Left colon (tissue), 2 donors: ENCODE results near the gene ZNF154. TPM values are rescaled to one million over a fixed set of nuclear protein-coding genes. Genes with fewer than 3 reads are reported as not detected.

ENCODE experiments used
- ATAC-seq: fragments of 200-7000 bp; cut with Tn5 transposase; one replicate; pipeline ENCODE4 v1.9.1; 2020; ENCODE audit warnings: mild to moderate bottlenecking, moderate library complexity
- DNase-seq, 2 donors: peaks; one replicate each; pipeline ENCODE4 v3.0.0-alpha.2; 2020
- intact Hi-C, 2 donors: fragments of 100-400 bp; cut with DNase I in 1 of 2; cut with micrococcal nuclease in 1 of 2; formaldehyde crosslinking; loops; one replicate each; pipeline versions ENCODE4 v1.11.2 to v1.14.0; 2022; cut with DNase I, micrococcal nuclease
- total RNA-seq, 2 donors: library from RNA; stranded (reverse); fragmentation: NEBNext Ultra II Directional; extraction: Animal tissue kit (Norgen Biotek cat#: 25700); gene quantifications; one replicate each; pipeline ENCODE4 v1.2.1, GENCODE V29; 2021
- donor health status: DM: no; HTN: no; CAD: no.
- donor health status: DM: yes; HTN: yes; CAD: no.

The ZNF154 gene
- total RNA-seq, 2 donors from 2014 or later = 0.67 to 1.8 TPM

DNA sequence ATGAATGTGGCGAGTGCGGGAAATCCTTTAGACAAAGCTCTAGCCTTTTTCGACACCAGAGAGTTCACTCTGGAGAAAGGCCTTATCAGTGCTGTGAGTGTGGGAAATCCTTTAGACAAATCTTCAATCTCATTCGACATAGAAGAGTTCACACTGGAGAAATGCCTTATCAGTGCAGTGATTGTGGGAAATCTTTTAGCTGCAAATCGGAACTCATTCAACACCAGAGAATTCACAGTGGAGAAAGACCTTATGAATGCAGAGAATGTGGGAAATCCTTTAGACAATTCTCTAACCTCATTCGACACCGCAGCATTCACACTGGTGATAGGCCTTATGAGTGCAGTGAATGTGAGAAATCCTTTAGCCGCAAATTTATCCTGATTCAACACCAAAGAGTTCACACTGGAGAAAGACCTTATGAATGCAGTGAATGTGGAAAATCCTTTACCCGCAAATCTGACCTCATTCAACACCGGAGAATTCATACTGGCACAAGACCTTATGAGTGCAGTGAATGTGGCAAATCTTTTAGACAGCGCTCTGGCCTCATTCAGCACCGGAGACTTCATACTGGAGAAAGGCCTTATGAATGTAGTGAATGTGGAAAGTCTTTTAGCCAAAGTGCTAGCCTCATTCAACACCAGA lies 21.5 kb downstream of the ZNF154 start:
- ATAC-seq (no peak), DNase-seq (no peak)
- intact Hi-C loops = no loop called here

DNA sequence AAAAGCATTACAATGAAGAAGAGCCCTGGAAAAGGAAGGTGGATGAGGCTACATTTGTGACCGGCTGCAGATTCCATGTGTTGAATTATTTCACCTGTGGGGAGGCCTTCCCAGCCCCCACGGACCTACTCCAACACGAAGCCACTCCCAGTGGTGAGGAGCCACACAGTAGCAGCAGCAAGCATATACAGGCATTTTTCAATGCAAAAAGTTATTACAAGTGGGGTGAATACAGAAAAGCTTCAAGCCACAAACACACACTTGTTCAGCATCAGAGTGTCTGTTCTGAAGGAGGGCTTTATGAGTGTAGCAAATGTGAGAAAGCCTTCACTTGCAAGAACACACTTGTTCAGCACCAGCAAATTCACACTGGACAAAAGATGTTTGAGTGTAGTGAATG lies 22.3 kb downstream of the ZNF154 start:
- intact Hi-C loops = no loop called here
- ATAC-seq (no peak), DNase-seq (no peak)

GRCh38 chr19:57682226-57682766 lies 26.7 kb downstream of the ZNF154 start:
- ATAC-seq = peak; percentile 17
- DNase-seq = no peak
- intact Hi-C loops = no loop called here

DNA sequence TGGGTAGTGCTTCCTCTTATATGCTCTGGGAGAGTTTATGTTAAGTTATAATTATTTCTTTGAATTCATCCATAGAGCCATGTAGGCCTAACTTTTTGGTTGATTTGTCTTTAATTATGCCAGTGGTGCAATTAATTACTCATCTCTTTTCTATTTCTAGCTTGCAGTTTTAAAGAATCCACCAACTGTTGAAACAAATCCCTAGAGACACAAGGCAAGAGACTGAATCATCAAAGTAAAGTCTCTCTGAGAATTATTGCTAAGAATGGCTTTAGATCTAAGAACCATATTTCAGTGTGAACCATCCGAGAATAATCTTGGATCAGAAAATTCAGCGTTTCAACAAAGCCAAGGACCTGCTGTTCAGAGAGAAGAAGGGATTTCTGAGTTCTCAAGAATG lies 33.1 kb downstream of the ZNF154 start:
- intact Hi-C loops = no loop called here
- ATAC-seq (no peak), DNase-seq (no peak)

GRCh38 chr19:57672466-57672865 lies 36.5 kb downstream of the ZNF154 start:
- no peak for DNase-seq
- ATAC-seq = no peak
- intact Hi-C loops = no loop called here

DNA sequence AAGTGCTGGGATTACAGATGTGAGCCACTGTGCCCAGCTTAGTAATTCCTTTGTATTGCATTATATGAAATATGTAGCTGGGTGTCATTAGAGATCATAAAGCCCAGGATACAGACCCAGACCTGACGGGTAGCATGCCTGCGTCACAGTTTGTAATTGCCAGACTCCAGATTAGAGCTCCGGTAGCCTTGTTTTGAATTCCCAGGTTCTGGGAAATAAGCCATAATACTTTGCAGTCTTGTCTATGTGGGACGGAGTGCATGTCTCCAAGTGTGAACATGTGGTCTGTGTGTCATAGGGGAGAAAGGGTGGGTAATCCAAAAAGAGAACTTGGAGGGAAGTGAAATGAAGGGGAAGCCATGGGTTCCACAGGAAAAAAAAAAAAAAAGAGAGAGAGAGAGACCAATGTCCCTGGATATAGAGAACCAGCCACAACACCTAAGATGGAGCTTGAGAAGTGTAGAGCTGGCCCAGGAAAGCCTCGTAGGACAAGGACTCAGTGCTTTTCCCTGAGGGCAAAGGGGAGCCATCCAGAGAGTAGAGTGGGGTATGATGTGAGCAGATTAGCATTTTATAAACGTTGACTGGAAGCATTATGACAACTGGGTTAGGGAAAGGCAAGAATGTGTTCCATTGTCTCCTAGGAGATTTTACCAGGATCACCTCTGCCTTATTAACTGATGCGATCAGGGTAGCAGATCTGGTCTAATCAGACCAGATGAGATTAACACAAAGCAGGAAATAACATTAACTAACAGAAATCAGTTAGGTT lies 37.7 kb downstream of the ZNF154 start:
- intact Hi-C loops = no loop called here
- no peak for ATAC-seq
- DNase-seq = no peak

- intact Hi-C loops = no loop called here
- ATAC-seq = no peak
- no peak for DNase-seq
Observed at GRCh38 chr19:57668635-57669034, 40.4 kb downstream of the ZNF154 start, which contains the start of gene ZSCAN4. TSS of gene ZSCAN4 (plus strand) at chr19:57668935. CDS start at chr19:57676146, 7,211 bp downstream.

DNA sequence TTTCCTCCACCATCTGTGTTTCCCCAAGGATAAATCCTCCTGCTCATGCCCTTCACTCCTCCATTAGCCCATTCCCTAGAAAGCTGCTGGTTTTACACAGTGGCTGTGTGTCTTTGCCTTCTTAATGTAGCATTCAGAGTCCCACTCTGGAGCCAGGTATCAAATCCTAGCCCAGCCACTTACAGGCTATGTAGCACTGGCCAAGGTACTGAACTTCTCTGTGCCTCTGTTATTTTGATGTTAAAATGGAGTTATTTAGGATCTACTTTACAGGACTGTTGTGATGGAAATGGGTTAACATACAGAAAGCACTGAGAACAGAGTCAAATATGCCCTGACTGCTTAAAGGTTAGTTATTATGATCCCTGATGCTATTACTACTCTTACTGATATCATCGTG lies 41.8 kb downstream of the ZNF154 start:
- intact Hi-C loops = no loop called here
- ATAC-seq = no peak
- no peak for DNase-seq

GRCh38 chr19:57665261-57665806 lies 43.7 kb downstream of the ZNF154 start:
- intact Hi-C loops = no loop called here
- ATAC-seq (no peak), DNase-seq (no peak)

DNA sequence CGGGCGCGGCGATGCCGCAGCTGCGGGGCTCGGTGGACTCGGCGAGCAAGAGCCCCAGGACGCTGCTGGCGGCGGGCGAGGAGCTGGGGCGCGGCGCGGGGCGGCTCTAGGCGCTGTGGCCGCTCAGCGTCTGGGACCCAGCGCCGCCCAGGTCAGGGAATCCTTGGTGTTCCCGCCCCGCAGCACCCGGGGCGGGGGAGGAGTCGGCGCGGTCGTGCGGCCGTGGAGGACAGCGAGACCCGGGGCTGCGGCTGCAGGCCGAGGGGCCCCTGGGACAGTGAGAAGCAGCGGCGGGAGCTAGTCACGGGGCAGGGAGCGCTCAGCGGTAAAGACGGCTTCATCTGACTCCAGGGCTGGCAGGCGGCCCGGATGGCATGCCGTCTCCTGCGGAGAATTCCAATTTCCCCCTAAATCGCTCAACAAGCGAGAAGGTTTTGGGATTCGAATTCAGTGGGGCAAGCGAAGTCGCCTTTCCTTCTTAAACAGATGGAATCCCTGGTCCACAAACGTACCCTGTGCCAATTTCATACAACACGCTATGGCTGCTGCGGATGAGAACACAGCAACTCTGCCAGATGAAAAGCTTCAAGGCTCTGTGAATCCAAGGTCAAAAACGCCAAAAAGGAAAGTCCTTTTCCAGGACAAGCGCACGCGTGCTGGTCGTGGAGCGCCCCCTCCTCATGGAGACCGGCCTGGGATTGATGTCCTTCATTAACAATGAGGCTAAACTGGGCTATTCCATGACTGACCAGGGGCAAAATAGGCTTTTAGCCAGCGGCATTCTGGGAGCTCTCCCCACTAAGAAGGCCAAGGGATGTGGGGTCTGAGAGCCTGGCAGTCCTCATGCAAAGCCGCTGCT lies 44.5 kb downstream of the ZNF154 start:
- intact Hi-C loops = no loop called here
- peak; percentile 38 to 52 for DNase-seq
- peak; percentile 98 for ATAC-seq

DNA sequence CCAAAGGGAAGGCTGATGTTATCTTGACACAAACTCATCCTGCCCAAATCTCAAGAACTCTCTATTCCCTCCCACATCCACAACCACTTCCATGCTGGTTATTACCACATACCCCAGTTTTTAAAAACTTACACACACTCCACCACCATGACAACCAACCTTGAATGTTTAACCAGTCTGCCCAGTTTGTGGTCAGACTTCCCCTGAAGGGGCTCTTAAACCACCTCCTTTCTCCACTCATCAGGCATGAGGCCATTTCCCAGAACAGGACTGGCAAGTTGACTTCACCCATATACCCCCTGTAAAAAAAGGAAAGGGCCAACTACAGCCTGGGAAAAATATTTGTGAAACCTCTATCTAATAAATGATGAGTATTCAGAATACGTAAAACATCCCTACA lies 52.7 kb downstream of the ZNF154 start:
- no peak for ATAC-seq
- no peak for DNase-seq
- intact Hi-C loops = no loop called here

GRCh38 chr19:57655443-57655842 lies 53.6 kb downstream of the ZNF154 start:
- DNase-seq (no peak), ATAC-seq (no peak)
- intact Hi-C loops = no loop called here

GRCh38 chr19:57653689-57654088 lies 55.3 kb downstream of the ZNF154 start:
- DNase-seq = no peak
- intact Hi-C loops = no loop called here
- ATAC-seq = no peak

- no peak for DNase-seq
- ATAC-seq = no peak
- intact Hi-C loops = no loop called here
Observed at GRCh38 chr19:57651654-57651996, 57.4 kb downstream of the ZNF154 start.

GRCh38 chr19:57648331-57649003 lies 60.5 kb downstream of the ZNF154 start:
- intact Hi-C loops = no loop called here
- ATAC-seq (no peak), DNase-seq (no peak)
